Neural progenitor cell (in vitro differentiated cells): Measurements from ENCODE around the gene MYO3A.
"Not testable (repeated sequence)": the region's sequence is repeated elsewhere in the genome, so short reads cannot be mapped to it uniquely, and the experiment has no call there.

Experiments used
- CTCF ChIP-seq: fragments of 200-600 bp; sonication (generic); IDR thresholded peaks from 2 replicates; pipeline ENCODE4 v1.5.1; 2017; ENCODE audit warnings: antibody characterized with exemption, mild to moderate bottlenecking
- EZH2 ChIP-seq: fragments of 200-600 bp; sonication (generic); IDR thresholded peaks from 2 replicates; pipeline ENCODE4 v1.6.1; 2017; ENCODE audit warnings: antibody characterized with exemption, mild to moderate bottlenecking, moderate library complexity

GRCh38 chr10:26002466-26002865 lies 68.4 kb downstream of the MYO3A start:
- TF ChIP-seq CTCF, EZH2: not testable (repeated sequence)
